ENCODE results near the gene ANK3. TPM values are rescaled to one million over a fixed set of nuclear protein-coding genes. Genes with fewer than 3 reads are reported as not detected.

Gene ANK3
- 10 to 100 TPM in 3 of 4 donors, 1 to 10 TPM in 1; 6.4 to 23.2 (median 13.5) TPM for total RNA-seq

GRCh38 chr10:60389413-60390025, at the start of gene ANK3:
TSS of gene ANK3 (minus strand) at chr10:60389875. CDS start at chr10:60389538, 337 bp downstream.
- TF ChIP-seq, protein P1, sequence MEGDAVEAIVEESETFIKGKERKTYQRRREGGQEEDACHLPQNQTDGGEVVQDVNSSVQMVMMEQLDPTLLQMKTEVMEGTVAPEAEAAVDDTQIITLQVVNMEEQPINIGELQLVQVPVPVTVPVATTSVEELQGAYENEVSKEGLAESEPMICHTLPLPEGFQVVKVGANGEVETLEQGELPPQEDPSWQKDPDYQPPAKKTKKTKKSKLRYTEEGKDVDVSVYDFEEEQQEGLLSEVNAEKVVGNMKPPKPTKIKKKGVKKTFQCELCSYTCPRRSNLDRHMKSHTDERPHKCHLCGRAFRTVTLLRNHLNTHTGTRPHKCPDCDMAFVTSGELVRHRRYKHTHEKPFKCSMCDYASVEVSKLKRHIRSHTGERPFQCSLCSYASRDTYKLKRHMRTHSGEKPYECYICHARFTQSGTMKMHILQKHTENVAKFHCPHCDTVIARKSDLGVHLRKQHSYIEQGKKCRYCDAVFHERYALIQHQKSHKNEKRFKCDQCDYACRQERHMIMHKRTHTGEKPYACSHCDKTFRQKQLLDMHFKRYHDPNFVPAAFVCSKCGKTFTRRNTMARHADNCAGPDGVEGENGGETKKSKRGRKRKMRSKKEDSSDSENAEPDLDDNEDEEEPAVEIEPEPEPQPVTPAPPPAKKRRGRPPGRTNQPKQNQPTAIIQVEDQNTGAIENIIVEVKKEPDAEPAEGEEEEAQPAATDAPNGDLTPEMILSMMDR (IDR thresholded peaks at IDR 0.05; ENCODE audit: low read depth), result no peak

GRCh38 chr10:60434418-60435046, 44.9 kb upstream of the ANK3 start:
- TF ChIP-seq, protein P1 (IDR thresholded peaks at IDR 0.05; ENCODE audit: low read depth), result no peak

- TF ChIP-seq, protein P1 (IDR thresholded peaks at IDR 0.05; ENCODE audit: low read depth), result no peak
These were observed 44.0 kb upstream of the ANK3 start for GRCh38 chr10:60433684-60434083.

- TF ChIP-seq, protein P1 (IDR thresholded peaks at IDR 0.05; ENCODE audit: low read depth), result no peak
These were observed 41.3 kb upstream of the ANK3 start for GRCh38 chr10:60430836-60431597.

- TF ChIP-seq, protein P1 (IDR thresholded peaks at IDR 0.05; ENCODE audit: low read depth), result no peak
These were observed 40.3 kb upstream of the ANK3 start for GRCh38 chr10:60430017-60430416.

DNA sequence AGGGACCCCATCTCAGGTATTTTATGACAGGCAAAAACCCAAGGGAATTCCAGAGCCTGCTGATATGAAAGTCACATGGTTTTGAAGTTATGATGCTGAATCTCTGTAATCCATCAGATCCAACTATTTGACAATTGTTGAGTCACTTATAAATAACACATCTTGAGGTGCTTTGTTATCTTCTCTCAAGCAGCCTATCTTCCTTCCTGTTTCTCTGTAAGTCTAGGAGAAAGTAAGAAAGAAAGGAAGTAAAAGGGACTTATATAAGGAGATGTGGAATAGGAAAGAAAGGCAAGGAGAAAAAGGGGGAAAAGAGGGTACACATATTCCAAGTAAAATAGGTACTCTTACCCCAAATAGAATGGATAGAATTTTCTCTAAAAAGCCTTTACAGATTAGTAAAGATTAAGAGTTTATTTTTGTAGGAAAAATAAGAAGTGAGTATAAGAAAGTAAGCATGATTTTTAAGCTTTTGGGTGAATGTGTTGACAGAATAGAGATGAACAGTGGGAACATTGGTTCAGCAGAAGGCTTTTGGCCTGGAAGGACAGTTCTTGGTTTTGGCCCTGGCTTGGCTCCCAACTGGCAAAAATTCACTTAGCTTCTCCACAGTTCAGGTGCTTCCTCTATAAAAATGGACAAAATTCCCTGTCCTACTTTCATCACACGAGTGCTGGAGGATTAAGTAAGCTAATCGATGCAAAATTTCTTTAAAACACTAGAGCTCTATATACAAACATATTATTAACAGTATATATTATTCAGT, 39.6 kb upstream of the ANK3 start:
- TF ChIP-seq, protein P1 (IDR thresholded peaks at IDR 0.05; ENCODE audit: low read depth), result no peak
